ENCODE results near the gene ABI1.

DNA sequence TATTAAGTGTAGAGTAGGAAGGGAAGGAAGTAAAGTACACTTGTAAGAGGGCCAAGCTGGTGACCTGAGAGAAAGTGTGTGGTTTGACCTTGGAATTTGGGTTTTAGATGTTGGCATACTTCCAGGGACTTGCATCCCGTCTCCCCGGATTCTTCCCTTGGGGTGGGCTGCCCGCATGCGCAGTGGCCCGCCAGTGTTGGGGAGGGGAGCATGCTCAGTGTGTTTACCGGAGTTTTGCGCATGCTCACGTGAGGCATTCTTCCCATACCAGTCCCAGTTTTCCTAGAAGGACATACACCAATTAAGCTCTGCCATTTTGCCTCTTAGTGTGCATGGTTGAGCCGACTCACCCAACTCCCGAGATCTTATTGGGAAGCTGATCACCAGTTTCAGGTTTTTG lies 153.8 kb downstream of the ABI1 start:
- TF ChIP-seq, protein P1, sequence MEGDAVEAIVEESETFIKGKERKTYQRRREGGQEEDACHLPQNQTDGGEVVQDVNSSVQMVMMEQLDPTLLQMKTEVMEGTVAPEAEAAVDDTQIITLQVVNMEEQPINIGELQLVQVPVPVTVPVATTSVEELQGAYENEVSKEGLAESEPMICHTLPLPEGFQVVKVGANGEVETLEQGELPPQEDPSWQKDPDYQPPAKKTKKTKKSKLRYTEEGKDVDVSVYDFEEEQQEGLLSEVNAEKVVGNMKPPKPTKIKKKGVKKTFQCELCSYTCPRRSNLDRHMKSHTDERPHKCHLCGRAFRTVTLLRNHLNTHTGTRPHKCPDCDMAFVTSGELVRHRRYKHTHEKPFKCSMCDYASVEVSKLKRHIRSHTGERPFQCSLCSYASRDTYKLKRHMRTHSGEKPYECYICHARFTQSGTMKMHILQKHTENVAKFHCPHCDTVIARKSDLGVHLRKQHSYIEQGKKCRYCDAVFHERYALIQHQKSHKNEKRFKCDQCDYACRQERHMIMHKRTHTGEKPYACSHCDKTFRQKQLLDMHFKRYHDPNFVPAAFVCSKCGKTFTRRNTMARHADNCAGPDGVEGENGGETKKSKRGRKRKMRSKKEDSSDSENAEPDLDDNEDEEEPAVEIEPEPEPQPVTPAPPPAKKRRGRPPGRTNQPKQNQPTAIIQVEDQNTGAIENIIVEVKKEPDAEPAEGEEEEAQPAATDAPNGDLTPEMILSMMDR (IDR thresholded peaks at IDR 0.05; ENCODE audit: insufficient read depth, low read length), result no peak
- TF ChIP-seq POLR2AphosphoS5 (IDR thresholded peaks at IDR 0.05; ENCODE audit: low read depth), result no peak
- no peak for TF ChIP-seq GABPA (IDR thresholded peaks at IDR 0.05; ENCODE audit: low read depth)

Data from HL-60 (cell line).